ENCODE results near the gene PSMA6. TPM values are rescaled to one million over a fixed set of nuclear protein-coding genes. Genes with fewer than 3 reads are reported as not detected.

Gene PSMA6
- total and polyA plus RNA-seq, 2 of the 13 experiments (the other 11 are each of a cell fraction or from before 2014, with no cell fraction given), result 525 to 1,109 TPM

DNA sequence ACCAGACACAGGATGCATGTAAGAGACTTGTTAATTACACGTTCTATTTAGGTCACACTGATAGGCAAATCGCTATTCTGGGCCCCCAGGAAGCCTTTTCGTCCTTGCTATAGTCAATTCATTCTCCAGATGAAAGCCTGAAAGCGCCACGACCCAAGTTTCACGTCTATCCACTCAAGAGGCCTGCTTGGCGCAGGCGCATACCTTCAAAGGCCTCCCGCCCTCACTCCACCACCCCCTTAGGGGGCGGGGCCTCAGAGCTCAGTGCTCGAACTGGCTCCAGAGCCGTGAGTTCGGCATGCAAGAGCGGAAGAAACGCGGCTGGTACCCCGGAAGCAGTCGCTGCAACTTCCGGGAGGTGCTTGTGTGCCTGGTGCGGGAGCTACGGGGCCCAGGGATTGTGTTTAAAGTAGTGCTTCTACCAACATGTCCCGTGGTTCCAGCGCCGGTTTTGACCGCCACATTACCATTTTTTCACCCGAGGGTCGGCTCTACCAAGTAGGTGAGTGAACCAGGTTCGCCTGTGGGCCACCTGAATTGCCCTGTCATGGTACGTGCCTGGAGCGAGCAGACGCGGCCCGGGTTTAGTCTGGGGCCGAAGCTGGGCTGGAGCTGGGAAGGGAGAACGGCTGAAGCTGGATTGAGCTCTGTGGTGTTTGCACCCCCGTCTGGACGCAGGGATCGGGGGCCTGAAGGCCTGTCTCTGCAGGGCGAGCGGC is at the start of gene PSMA6 (continued):
- TF ChIP-seq CREB1 (IDR thresholded peaks at IDR 0.05) (peak; percentile 69), CREB1 (CRISPR knock-in tag; IDR thresholded peaks at IDR 0.05) (peak; percentile 81; the same call in 1 of the 2 replicates), ZNF570 (CRISPR knock-in tag; IDR thresholded peaks at IDR 0.05; ENCODE audit: borderline replicate concordance) (no peak; the same call in 1 of the 2 replicates), HOXA9 (CRISPR knock-in tag; IDR thresholded peaks at IDR 0.05; ENCODE audit: borderline replicate concordance) (no peak; the same call in 1 of the 2 replicates), TOPORS (CRISPR knock-in tag; IDR thresholded peaks at IDR 0.05) (peak; percentile 96), ZNF335 (CRISPR knock-in tag; IDR thresholded peaks at IDR 0.05) (peak; percentile 95), SP4 (CRISPR knock-in tag; IDR thresholded peaks at IDR 0.05) (peak; percentile 93), ZNF20 (CRISPR knock-in tag; IDR thresholded peaks at IDR 0.05) (peak; percentile 73; the same call in 1 of the 2 replicates), CC2D1A (CRISPR knock-in tag; IDR thresholded peaks at IDR 0.05) (peak; percentile 40; the same call in 1 of the 2 replicates), ZSCAN31 (CRISPR knock-in tag; IDR thresholded peaks at IDR 0.05; ENCODE audit: low read depth) (peak; percentile 93), ZNF468 (CRISPR knock-in tag; IDR thresholded peaks at IDR 0.05) (no peak; the same call in 1 of the 2 replicates), CBX5 (CRISPR knock-in tag; IDR thresholded peaks at IDR 0.05; ENCODE audit: borderline replicate concordance) (peak; percentile 97), NFIB (CRISPR knock-in tag; IDR thresholded peaks at IDR 0.05; ENCODE audit: borderline replicate concordance) (no peak), SNAI1 (CRISPR knock-in tag; IDR thresholded peaks at IDR 0.05; ENCODE audit: borderline replicate concordance) (peak; percentile 92; the same call in 1 of the 2 replicates), SRF (IDR thresholded peaks at IDR 0.05; ENCODE audit: low read depth, low read length) (peak; percentile 72), ZNF567 (CRISPR knock-in tag; IDR thresholded peaks at IDR 0.05; ENCODE audit: borderline replicate concordance) (peak; percentile 98), MXI1 (IDR thresholded peaks at IDR 0.05; ENCODE audit: borderline replicate concordance, low read depth, low read length) (peak; percentile 94; the same call in 2 of the 3 replicates), ZNF350 (CRISPR knock-in tag; IDR thresholded peaks at IDR 0.05; ENCODE audit: borderline replicate concordance, low read depth) (peak; percentile 99), PTBP1 (IDR thresholded peaks at IDR 0.05; ENCODE audit: low read depth, low read length, poor library complexity, severe bottlenecking) (peak; percentile 88)
- TF ChIP-seq, protein P1, sequence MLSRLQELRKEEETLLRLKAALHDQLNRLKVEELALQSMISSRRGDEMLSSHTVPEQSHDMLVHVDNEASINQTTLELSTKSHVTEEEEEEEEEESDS (CRISPR knock-in tag; IDR thresholded peaks at IDR 0.05; ENCODE audit: borderline replicate concordance), result peak; percentile 98
- TF ChIP-seq, protein P2, sequence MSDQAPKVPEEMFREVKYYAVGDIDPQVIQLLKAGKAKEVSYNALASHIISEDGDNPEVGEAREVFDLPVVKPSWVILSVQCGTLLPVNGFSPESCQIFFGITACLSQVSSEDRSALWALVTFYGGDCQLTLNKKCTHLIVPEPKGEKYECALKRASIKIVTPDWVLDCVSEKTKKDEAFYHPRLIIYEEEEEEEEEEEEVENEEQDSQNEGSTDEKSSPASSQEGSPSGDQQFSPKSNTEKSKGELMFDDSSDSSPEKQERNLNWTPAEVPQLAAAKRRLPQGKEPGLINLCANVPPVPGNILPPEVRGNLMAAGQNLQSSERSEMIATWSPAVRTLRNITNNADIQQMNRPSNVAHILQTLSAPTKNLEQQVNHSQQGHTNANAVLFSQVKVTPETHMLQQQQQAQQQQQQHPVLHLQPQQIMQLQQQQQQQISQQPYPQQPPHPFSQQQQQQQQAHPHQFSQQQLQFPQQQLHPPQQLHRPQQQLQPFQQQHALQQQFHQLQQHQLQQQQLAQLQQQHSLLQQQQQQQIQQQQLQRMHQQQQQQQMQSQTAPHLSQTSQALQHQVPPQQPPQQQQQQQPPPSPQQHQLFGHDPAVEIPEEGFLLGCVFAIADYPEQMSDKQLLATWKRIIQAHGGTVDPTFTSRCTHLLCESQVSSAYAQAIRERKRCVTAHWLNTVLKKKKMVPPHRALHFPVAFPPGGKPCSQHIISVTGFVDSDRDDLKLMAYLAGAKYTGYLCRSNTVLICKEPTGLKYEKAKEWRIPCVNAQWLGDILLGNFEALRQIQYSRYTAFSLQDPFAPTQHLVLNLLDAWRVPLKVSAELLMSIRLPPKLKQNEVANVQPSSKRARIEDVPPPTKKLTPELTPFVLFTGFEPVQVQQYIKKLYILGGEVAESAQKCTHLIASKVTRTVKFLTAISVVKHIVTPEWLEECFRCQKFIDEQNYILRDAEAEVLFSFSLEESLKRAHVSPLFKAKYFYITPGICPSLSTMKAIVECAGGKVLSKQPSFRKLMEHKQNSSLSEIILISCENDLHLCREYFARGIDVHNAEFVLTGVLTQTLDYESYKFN (CRISPR knock-in tag; conservative IDR thresholded peaks at IDR 0.05), result peak; percentile 78; the same call in 1 of the 2 replicates
- TF ChIP-seq, protein P3, sequence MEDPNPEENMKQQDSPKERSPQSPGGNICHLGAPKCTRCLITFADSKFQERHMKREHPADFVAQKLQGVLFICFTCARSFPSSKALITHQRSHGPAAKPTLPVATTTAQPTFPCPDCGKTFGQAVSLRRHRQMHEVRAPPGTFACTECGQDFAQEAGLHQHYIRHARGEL (CRISPR knock-in tag; IDR thresholded peaks at IDR 0.05), result 0 out of 2 replicates have a peak, but pooled peaks have one; percentile 94
- TF ChIP-seq, protein P4, sequence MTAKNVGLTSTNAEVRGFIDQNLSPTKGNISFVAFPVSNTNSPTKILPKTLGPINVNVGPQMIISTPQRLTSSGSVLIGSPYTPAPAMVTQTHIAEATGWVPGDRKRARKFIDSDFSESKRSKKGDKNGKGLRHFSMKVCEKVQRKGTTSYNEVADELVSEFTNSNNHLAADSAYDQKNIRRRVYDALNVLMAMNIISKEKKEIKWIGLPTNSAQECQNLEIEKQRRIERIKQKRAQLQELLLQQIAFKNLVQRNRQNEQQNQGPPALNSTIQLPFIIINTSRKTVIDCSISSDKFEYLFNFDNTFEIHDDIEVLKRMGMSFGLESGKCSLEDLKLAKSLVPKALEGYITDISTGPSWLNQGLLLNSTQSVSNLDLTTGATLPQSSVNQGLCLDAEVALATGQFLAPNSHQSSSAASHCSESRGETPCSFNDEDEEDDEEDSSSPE (CRISPR knock-in tag; IDR thresholded peaks at IDR 0.05), result peak; percentile 97
